ENCODE results near the gene KIN.

Gene KIN

DNA sequence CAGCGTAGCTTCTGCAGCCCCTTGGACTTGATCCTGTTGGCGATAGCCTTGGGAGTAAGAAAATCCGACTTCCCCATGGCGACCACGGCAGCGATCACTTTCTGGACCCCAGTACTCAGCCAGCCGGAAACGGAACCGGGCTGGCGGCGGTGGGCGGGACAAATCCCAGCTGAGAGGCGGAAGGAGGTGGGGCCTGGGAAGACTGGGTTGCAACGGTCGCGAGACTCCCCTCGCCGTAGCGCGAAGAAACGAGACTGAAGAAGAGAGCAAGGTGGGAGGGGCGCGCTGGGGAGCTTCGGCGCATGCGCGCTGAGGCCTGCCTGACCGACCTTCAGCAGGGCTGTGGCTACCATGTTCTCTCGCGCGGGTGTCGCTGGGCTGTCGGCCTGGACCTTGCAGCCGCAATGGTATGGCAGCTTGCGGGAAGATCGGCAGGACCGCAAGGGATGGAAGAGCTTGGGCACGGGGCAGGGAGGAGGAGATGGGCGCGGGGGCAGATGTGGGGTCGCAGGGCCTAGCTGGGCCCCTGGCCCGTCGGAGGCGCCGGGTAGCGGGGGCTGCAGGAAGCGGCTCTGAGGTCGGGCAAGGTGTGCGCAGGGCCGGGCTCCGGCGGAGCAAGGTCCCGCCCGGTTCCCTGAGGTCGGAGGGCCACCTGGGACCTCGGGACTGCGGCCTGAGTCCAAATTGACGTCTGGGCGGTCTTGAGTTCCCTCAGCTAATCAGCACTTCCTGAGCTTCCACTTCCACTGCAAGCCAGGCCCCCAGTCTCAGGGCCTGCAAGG, at the start of gene KIN, which contains the start of gene ATP5F1C:
TSS of gene KIN (minus strand) at position 137 of the 782 bp plus-strand sequence. CDS start at position 77, 60 bp downstream.
TSS of gene ATP5F1C (plus strand) at position 321 of the 782 bp plus-strand sequence. CDS start at position 352, 31 bp downstream.
- DNase-seq, result peak; percentile 82 to 94

- DNase-seq, result no peak
Observed at GRCh38 chr10:7836571-7836970, 48.8 kb upstream of the KIN start.

GRCh38 chr10:7834262-7834661, 46.5 kb upstream of the KIN start:
- no peak for DNase-seq

- no peak for DNase-seq
Observed at GRCh38 chr10:7833210-7833609, 45.4 kb upstream of the KIN start.

DNA sequence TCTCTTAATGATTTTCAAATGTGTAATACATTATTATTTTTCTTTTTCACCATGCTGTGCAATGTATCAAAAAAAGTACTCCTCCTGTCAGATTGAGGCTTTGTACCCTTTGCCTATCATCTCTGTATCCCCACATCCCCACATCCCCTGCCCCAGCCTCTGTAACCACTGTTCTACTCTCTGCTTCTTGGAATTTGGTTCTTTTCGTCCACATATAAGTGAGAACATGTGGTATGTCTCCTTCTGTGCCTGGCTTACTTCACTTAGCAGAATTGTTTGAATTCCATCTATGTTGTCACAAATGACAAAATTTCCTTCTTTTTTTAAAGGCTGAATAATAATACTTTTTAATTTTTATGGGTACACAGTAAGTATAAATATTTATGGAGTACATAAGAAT, 44.3 kb upstream of the KIN start:
- DNase-seq, result no peak

DNA sequence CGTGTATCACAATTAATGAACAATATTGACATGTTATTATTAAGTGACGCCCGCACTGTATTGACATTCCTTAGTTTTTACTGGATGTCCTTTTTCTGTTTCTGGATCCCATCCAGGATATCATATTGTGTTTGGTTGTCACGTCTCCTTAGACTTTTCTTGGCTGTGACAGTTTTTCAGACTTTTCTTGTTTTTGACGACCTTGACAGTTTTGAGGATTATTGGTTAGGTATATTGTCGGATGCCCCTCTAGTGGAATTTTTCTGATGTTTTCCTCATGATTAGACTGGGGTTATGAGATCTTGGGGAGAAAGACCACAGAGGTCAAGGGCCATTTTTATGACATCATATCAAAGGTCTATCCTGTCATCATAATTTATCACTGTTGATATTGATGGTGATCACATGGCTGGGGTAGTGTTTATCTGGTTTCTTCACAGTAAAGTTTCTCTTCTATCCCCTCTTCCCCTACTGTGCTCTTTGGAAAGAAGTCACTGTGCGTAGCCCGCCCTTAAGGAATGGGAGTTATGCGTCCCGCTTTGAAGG, 41.6 kb upstream of the KIN start:
- DNase-seq, result no peak

DNA sequence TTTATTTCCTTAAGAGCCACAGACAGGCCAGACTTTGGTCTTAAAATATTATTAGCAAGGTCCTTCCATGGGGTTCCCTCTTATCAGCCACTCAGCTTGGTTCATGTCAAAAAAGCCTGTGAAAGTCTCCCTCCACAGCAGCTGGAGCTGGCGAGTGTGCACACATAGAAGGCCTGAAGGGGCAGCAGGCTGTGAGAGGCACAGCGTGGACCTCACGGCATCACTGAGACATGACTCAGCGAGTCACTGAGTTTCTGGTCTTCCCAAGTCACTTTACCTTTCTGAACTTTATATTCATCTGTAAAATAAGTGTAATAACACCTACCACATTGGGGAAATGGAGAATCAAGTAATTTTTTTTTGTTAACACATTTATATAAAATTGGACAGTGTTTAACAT, 39.2 kb upstream of the KIN start:
- no peak for DNase-seq

DNA sequence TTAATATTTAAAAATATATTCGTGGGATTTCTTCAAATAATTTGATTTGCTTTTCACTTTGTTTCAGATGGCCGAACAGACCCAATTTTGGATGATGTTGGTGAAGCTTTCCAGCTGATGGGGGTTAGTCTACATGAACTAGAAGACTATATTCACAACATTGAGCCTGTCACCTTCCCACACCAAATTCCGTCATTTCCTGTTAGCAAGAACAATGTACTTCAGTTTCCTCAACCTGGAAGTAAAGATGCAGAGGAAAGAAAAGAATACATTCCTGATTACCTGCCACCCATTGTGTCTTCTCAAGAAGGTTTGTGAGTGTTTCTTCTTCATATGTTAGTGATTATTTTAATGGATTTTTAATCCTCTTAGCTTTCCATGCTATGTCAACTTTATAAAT, 36.5 kb upstream of the KIN start:
- no peak for DNase-seq

GRCh38 chr10:7819121-7819460, 31.3 kb upstream of the KIN start:
- DNase-seq, result peak in 1 of 2 experiments; percentile 38

DNA sequence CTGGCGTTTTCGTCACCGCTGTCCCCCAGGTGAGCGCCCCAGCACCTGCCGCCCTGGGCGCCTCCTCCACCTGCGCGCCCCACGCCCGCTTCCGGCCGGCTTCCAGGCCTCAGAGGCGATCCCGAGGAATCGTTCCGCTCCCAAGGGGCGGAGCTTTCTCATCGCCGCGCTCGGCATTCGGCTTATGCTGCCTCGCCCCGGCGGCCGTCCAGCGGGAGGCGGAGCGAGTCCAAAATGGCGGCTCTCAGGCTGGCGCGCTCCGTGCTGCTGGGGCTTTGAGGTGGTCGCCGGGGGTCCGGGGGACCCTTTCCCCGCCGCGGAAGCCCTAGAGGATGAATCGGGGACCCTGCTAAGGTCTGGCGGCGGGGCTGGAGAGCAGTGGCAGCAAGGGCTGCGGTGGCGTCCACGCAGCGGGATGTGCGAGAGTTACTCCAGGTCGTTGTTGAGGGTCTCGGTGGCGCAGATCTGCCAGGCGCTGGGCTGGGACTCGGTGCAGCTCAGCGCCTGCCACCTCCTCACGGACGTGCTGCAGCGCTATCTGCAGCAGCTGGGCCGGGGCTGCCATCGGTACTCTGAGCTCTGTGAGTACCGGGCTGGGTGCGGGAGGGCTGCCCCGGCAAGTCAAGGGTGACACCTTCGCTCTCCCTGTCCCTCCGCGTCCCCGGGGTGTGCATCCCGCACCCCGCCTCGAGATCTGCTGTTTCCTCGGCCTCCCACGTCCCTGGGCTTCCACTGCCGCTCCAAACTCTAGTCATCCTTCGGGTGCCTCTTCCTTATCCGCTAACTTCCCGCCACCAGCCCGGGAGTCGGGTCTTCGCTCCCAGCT, 30.7 kb upstream of the KIN start, which contains the start of gene TAF3:
TSS of gene TAF3 (plus strand) at position 211 of the 826 bp plus-strand sequence. CDS start at position 416, 205 bp downstream.
- peak; percentile 63 to 94 for DNase-seq

GRCh38 chr10:7817984-7818294, 30.1 kb upstream of the KIN start:
- no peak for DNase-seq

GRCh38 chr10:7817576-7817975, 29.8 kb upstream of the KIN start:
- peak in 1 of 2 experiments; percentile 2 for DNase-seq

DNA sequence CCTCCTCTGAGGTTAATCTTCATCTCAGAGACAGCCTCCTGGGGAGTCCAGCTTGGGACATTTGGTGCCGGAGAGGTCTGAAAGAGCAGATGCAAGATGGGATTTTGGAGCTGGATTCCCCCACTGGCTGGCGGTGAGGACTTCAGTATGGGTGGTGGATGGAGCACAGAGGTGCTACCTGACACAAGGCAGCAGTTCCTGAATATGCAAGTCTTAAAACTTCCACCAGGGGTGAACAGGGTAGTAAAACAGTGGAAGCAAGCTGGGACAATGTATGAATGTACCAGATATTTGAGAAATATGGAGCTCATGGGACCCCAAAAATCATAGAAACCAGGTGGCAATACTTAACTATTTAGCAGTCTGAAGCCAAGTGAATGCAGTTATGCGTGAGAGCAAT, 25.7 kb upstream of the KIN start:
- no peak for DNase-seq

GRCh38 chr10:7811743-7812142, 23.9 kb upstream of the KIN start:
- DNase-seq, result peak; percentile 4 to 18

DNA sequence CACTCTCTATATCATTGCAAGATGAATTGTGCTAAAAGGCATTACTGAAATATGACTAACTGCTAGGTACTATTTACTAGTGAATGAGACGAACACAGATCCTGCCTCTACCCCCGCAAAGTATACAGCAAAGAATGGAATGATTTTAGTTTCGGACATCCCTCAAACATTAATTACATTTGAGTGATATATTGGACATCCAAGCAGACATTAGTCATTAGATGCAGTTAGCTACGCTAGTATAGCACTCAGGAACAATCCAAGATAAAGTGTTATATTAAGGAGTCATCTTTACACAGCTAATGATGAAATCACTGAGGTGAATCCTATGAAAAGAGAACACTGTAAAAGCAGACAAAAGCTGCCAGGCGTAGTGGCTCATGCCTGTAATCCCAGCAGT, 23.2 kb upstream of the KIN start:
- DNase-seq, result no peak

DNA sequence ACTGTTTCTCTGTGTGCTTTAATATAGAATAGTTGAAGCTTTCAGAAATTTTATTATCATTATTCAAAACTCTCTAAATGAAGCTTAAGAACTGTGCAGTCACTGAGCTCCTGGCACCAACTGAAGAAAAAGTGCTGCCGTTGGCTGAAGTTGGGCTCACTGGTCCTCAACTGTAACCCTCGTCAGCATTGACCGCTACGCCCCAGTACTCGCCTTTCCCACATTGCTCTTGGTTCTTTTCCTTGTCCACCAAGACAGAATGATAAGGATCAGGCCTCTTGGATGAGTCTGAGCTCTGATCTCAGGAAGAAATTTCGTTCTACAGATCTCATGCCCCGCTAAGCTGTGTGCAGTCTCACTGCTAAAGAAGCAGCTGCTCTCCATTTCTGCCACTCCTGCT, 22.6 kb upstream of the KIN start:
- no peak for DNase-seq

GRCh38 chr10:7808686-7809267, 21.0 kb upstream of the KIN start:
- no peak for DNase-seq

DNA sequence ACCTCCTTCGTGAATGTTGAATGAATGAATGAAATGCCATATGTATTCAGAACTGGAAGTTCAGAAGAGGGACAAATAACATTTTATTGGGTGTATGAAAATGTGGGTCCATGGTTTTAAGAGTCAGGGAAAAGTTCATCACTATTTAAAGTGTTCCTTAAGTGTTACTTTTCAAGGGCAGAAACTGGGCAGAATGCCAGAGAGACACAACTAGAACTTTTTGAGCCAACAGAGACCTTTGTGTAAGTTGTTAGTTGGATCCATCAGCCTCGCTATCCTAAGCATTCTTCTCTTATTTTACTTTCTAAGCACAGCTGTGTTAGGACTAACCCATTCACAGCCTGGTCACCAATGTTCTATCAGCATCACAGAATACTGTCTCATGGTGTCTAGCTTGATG, 16.9 kb upstream of the KIN start:
- no peak for DNase-seq

DNA sequence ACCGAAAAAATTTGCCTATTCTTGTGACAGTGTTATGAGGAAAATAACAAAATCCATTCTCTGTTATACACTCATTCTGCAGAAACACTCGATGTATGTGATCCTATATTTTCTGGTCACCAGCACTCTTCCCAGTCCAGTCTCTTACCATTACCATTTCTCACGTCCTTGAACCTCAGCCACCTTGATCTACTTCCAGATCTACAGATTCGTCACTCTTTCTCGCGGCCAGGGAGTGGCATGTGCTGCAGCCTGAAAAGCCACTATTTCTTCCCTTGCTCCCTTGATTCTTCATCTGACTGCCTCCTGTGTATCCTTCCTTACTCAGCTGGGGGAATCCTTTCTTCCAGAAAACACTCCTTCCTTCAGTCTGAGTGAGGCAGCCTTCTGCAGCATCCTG, 16.4 kb upstream of the KIN start:
- no peak for DNase-seq

- no peak for DNase-seq
Observed at GRCh38 chr10:7802606-7803005, 14.8 kb upstream of the KIN start.

DNA sequence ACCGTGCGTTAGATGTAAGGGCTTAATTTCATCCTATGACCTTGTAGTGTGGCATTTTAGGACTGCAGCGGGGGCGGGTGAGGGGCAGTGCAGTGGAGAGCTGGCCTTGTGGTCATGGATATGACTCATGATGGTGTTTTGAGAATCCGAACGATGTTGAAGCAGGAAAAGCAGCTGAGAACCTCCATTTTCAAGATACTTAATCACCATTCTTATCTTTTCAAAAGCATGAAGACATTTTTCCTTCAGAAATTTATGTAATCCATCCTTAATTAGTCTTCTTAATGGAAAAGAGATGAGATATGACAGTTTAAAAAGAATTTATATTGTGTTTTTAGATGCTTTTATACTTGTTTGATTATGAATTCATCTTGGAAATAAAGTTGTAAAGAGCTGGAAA, 9.8 kb upstream of the KIN start:
- DNase-seq, result no peak

DNA sequence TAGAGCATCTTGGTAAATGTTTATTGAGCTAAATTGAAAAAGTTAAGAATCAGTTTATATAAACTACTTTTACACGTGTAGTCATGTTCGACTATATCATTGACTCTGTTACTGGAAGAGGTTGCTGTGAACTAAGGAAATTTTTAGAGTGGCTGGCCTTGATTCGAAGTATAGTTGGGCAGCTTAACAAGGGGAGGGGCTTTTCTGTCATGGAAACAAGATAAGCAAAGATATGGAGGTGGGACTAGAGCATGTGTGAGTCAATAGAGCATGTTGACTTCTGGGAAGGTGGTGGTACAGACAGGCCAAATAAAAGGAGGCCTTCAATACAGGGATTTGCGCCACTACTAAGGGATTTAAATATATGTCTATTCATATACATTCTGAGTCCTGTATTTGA, 7.8 kb upstream of the KIN start:
- DNase-seq, result no peak

DNA sequence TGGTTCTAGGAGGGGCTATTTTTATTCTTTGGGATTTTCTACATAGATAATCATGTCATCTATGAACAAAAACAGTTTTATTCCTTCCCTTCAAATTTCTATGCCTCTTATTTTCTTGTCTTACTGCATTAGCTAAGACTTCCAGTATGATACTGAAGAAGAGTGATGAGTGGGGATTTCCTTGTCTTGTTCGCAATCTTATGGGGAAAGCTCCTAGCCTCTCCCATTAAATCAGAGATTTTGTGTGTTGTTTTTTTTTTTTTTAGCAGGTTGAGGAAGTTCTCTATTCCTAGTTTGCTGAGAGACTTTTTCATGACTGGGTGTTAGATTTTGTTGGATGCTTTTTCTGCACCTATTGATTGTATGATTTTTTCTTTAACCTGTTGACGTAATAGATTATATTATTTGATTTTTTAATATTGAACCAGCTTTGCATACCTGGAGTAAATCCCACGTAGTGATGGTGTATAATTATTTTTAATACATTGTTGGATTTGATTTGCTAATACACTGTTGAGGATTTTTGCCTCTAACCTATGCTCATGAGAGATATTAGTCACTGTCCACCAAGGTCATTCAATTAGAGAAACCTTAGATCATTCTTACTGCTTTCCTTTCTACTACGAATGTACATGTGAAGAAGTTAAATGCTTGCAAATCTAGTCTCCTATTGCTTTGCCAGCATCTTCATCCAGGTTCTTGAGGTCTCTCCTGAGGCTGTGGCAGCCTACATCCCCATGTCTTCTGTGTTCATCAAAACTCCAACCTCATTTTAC, 6.6 kb upstream of the KIN start:
- no peak for DNase-seq
